Trophoblast cell (in vitro differentiated cells and primary cell): Measurements from ENCODE around the gene KCND2.

Experiments used
- DNase-seq, 2 donors: peaks; one replicate each; pipeline ENCODE4 v3.0.0-alpha.2; 2016
- H2AFZ ChIP-seq: 2 replicates; pipeline ENCODE4 v1.6.1; 2013; ENCODE audit warnings: low read length, moderate library complexity, mild to moderate bottlenecking; ENCODE audit not compliant: insufficient read depth, poor library complexity
- H2AK5ac ChIP-seq: 2 replicates; pipeline ENCODE4 v1.6.1; 2013; ENCODE audit warnings: mild to moderate bottlenecking, low read length
- H2BK120ac ChIP-seq: 2 replicates; pipeline ENCODE4 v1.6.1; 2013; ENCODE audit warnings: low read length, mild to moderate bottlenecking, moderate library complexity; ENCODE audit not compliant: insufficient read depth, poor library complexity
- H2BK12ac ChIP-seq: 2 replicates; pipeline ENCODE4 v1.6.1; 2013; ENCODE audit warnings: mild to moderate bottlenecking, low read length, moderate library complexity
- H2BK5ac ChIP-seq: 2 replicates; pipeline ENCODE4 v1.6.1; 2013; ENCODE audit warnings: low read length, low read depth, moderate library complexity, mild to moderate bottlenecking; ENCODE audit not compliant: poor library complexity
- H3K14ac ChIP-seq: 2 replicates; pipeline ENCODE4 v1.6.1; 2013; ENCODE audit warnings: mild to moderate bottlenecking, low read length
- H3K18ac ChIP-seq: 2 replicates; pipeline ENCODE4 v1.6.1; 2013; ENCODE audit warnings: mild to moderate bottlenecking, low read length
- H3K23ac ChIP-seq: 2 replicates; pipeline ENCODE4 v1.6.1; 2013; ENCODE audit warnings: low read length
- H3K27ac ChIP-seq: 2 replicates; pipeline ENCODE4 v1.5.1; 2013; ENCODE audit warnings: low read depth, mild to moderate bottlenecking, inconsistent platforms, low read length, moderate library complexity
- H3K27me3 ChIP-seq: 2 replicates; pipeline ENCODE4 v1.6.1; 2013; ENCODE audit warnings: inconsistent platforms, mild to moderate bottlenecking, low read length, moderate library complexity; ENCODE audit not compliant: insufficient read depth
- H3K36me3 ChIP-seq, 2 experiments: 1 replicate in 1 of 2; 2 replicates in 1 of 2; pipeline ENCODE4 v1.6.1; 2013; ENCODE audit warnings: low read length in 2 of 2, mild to moderate bottlenecking in 2 of 2, moderate library complexity in 1 of 2; ENCODE audit not compliant: insufficient read depth in 2 of 2, control insufficient read depth in 1 of 2
- H3K4ac ChIP-seq: 2 replicates; pipeline ENCODE4 v1.6.1; 2013; ENCODE audit warnings: low read depth, mild to moderate bottlenecking, low read length, moderate library complexity
- H3K4me1 ChIP-seq, 2 experiments: 1 replicate in 1 of 2; 2 replicates in 1 of 2; pipeline ENCODE4 v1.6.1; 2013; ENCODE audit warnings: low read length in 2 of 2, mild to moderate bottlenecking in 2 of 2, moderate library complexity in 1 of 2; ENCODE audit not compliant: insufficient read depth in 2 of 2, control insufficient read depth in 1 of 2
- H3K4me2 ChIP-seq: 2 replicates; pipeline ENCODE4 v1.6.1; 2013; ENCODE audit warnings: inconsistent platforms, mild to moderate bottlenecking, low read length, moderate library complexity
- H3K4me3 ChIP-seq: 2 replicates; pipeline ENCODE4 v1.5.1; 2013; ENCODE audit warnings: mild to moderate bottlenecking, low read depth, low read length, inconsistent platforms
- H3K79me1 ChIP-seq: one replicate; pipeline ENCODE4 v1.6.1; 2013; ENCODE audit warnings: low read length
- H3K79me2 ChIP-seq: 2 replicates; pipeline ENCODE4 v1.6.1; 2013; ENCODE audit warnings: low read length, mild to moderate bottlenecking; ENCODE audit not compliant: control insufficient read depth, insufficient read depth, poor library complexity
- H3K9ac ChIP-seq: 2 replicates; pipeline ENCODE4 v1.6.1; 2013; ENCODE audit warnings: mild to moderate bottlenecking, low read length
- H3K9me3 ChIP-seq: 2 replicates; pipeline ENCODE4 v1.6.1; 2013; ENCODE audit warnings: low read depth, mild to moderate bottlenecking, control low read depth, inconsistent platforms, low read length; ENCODE audit not compliant: insufficient read depth
- H4K12ac ChIP-seq: 2 replicates; pipeline ENCODE4 v1.6.1; 2013; ENCODE audit warnings: low read depth, mild to moderate bottlenecking, low read length, moderate library complexity
- H4K8ac ChIP-seq: 2 replicates; pipeline ENCODE4 v1.6.1; 2013; ENCODE audit warnings: low read depth, mild to moderate bottlenecking, low read length, moderate library complexity
- H4K91ac ChIP-seq: one replicate; pipeline ENCODE4 v1.6.1; 2013; ENCODE audit warnings: low read depth, mild to moderate bottlenecking, low read length, moderate library complexity
- WGBS: extraction: QIAGEN DNeasy Blood & Tissue Kit; methylation state at CpG from one replicate; pipeline ENCODE4 v1.1.7; 2013; ENCODE audit warnings: missing lambda C conversion rate; ENCODE audit not compliant: insufficient read length, insufficient coverage; ENCODE audit errors: extremely low coverage; 5-methylcytosine and 5-hydroxymethylcytosine counted together

The KCND2 gene

GRCh38 chr7:120400806-120401455 is 128.0 kb downstream of the KCND2 start:
- H3K9ac ChIP-seq, result no peak overlapping the region
- no CpG with 5 or more reads among the region's 2 CpGs for WGBS

DNA sequence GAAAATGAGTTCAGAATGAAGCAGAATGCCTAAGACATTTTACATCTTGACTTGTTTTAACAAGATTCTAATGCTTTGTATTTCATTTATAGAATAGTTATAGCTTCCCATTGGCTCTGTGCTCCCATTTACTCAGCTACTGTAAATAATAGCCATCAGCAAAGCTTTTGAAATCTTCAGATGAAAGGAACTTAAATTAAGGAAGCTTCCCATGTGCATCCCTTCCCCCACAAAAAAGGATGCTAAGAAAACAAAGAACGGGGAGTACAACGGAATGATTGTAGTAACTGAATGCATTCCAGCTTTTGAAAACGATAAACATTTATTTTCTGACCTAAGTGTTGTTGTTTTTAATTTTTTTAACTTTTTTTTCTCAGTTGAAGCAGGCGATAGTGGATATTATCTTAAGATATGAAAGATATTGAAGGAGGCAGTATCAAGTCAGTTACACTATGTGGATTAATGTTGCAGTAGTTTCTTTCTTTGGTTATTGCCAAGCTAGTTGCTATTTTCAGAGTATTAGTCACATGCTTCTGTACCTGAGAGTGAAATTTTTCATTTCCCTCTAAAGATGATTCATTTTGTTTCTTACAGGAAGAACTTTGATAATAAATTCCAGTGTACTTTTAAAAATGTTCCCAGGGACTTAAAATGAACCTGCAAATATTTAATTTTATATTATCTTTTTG is 129.2 kb downstream of the KCND2 start:
- H3K27ac ChIP-seq, result no peak overlapping the region
- no peak overlapping the region for H3K4me2 ChIP-seq
- H3K4ac ChIP-seq, result no peak overlapping the region
- WGBS, result no CpG with 5 or more reads among the region's 4 CpGs
- H3K18ac ChIP-seq, result no peak overlapping the region
- no peak for DNase-seq
- H3K9me3 ChIP-seq, result no peaks in the 10 kb centered on the region
- H2BK5ac ChIP-seq, result no peak overlapping the region
- no peaks in the 10 kb centered on the region for H3K27me3 ChIP-seq
- H2BK12ac ChIP-seq, result no peak overlapping the region
- H2AFZ ChIP-seq, result no peak overlapping the region
- no peaks in the 10 kb centered on the region for H3K36me3 ChIP-seq
- no peak overlapping the region for H3K4me3 ChIP-seq
- H3K9ac ChIP-seq, result no peak overlapping the region
- H3K79me2 ChIP-seq, result no peaks in the 10 kb centered on the region
- no peaks in the 10 kb centered on the region for H3K79me1 ChIP-seq
- H2AK5ac ChIP-seq, result no peak overlapping the region
- no peak overlapping the region for H3K14ac ChIP-seq
- H3K23ac ChIP-seq, result no peak overlapping the region
- H4K91ac ChIP-seq, result no peak overlapping the region
- H4K12ac ChIP-seq, result no peak overlapping the region
- H3K4me1 ChIP-seq, result no peaks in the 10 kb centered on the region
- H4K8ac ChIP-seq, result no peak overlapping the region
- no peak overlapping the region for H2BK120ac ChIP-seq

More at GRCh38 chr7:120400806-120401455, 128.0 kb downstream of the KCND2 start:
- Histone ChIP-seq H3K79me2 (no peaks in the 10 kb centered on the region), H4K8ac (no peak overlapping the region), H2AK5ac (no peak overlapping the region), H3K4me2 (no peak overlapping the region), H4K91ac (no peak overlapping the region), H3K27me3 (no peaks in the 10 kb centered on the region), H3K4me1 (no peaks in the 10 kb centered on the region), H3K18ac (no peak overlapping the region), H3K23ac (no peak overlapping the region), H3K14ac (no peak overlapping the region), H3K9me3 (no peaks in the 10 kb centered on the region), H3K4me3 (no peak overlapping the region), H4K12ac (no peak overlapping the region), H2BK5ac (no peak overlapping the region), H2BK12ac (no peak overlapping the region), H3K27ac (no peak overlapping the region), H2BK120ac (no peak overlapping the region), H3K4ac (no peak overlapping the region), H3K36me3 (no peaks in the 10 kb centered on the region), H2AFZ (no peak overlapping the region), H3K79me1 (no peaks in the 10 kb centered on the region)
- no peak for DNase-seq

GRCh38 chr7:120402801-120403200 is 129.8 kb downstream of the KCND2 start:
- no peak overlapping the region for H4K12ac ChIP-seq
- no peak overlapping the region for H2BK12ac ChIP-seq
- no peak overlapping the region for H3K18ac ChIP-seq
- no peak overlapping the region for H3K14ac ChIP-seq
- H4K8ac ChIP-seq, result no peak overlapping the region
- no peaks in the 10 kb centered on the region for H3K79me2 ChIP-seq
- H4K91ac ChIP-seq, result no peak overlapping the region
- H3K4me1 ChIP-seq, result no peaks in the 10 kb centered on the region
- H3K4me3 ChIP-seq, result no peak overlapping the region
- no CpG with 5 or more reads among the region's 1 CpG for WGBS
- H2BK120ac ChIP-seq, result no peak overlapping the region
- no peaks in the 10 kb centered on the region for H3K79me1 ChIP-seq
- H3K27me3 ChIP-seq, result no peaks in the 10 kb centered on the region
- H2BK5ac ChIP-seq, result no peak overlapping the region
- H3K23ac ChIP-seq, result no peak overlapping the region
- H2AFZ ChIP-seq, result no peak overlapping the region
- H3K27ac ChIP-seq, result no peak overlapping the region
- no peak for DNase-seq
- no peaks in the 10 kb centered on the region for H3K36me3 ChIP-seq
- H3K9ac ChIP-seq, result no peak overlapping the region
- H3K4ac ChIP-seq, result no peak overlapping the region
- H2AK5ac ChIP-seq, result no peak overlapping the region
- H3K9me3 ChIP-seq, result no peaks in the 10 kb centered on the region
- no peak overlapping the region for H3K4me2 ChIP-seq

DNA sequence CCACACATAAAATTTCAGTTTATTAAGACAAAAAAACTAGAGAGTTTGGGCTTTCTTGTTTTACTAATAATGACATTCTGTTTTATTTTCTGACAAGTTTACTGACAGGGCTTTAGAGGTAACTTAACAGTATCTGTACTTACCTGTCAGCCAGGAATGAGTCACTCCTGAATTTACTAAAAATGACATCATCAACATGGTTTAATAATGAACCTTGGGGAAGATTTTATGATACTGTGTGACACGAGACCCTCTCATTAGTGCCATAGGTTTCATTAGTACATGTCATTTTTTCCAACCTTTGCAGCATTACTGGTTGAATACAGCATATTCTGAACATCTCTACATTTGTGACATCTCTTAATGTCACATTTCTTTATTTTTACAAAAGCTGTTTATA is 131.1 kb downstream of the KCND2 start:
- Histone ChIP-seq H3K18ac (no peak overlapping the region), H4K8ac (no peak overlapping the region), H2AK5ac (no peak overlapping the region), H3K27ac (no peak overlapping the region), H2BK12ac (no peak overlapping the region), H3K9me3 (no peaks in the 10 kb centered on the region), H3K79me2 (no peaks in the 10 kb centered on the region), H2BK5ac (no peak overlapping the region), H3K4me1 (no peaks in the 10 kb centered on the region), H3K27me3 (no peaks in the 10 kb centered on the region), H2BK120ac (no peak overlapping the region), H4K12ac (no peak overlapping the region), H3K4ac (no peak overlapping the region), H3K23ac (no peak overlapping the region), H3K79me1 (no peaks in the 10 kb centered on the region), H3K14ac (no peak overlapping the region), H3K9ac (no peak overlapping the region), H3K4me3 (no peak overlapping the region), H3K36me3 (no peaks in the 10 kb centered on the region), H2AFZ (no peak overlapping the region), H3K4me2 (no peak overlapping the region), H4K91ac (no peak overlapping the region)
- DNase-seq, result peak in 1 of 2 donors; percentile 24
- no CpG with 5 or more reads among the region's 1 CpG for WGBS
